Prostate gland (tissue), 2 donors: ENCODE measurements around the gene CLDN22.

Experiments used
- POLR2A ChIP-seq: fragments of 450-650 bp; IDR thresholded peaks from one replicate; pipeline ENCODE4 v1.6.1; 2016; ENCODE audit warnings: antibody characterized with exemption, mild to moderate bottlenecking
- POLR2AphosphoS5 ChIP-seq: sonication (generic); formaldehyde crosslinking; IDR thresholded peaks from one replicate; pipeline ENCODE4 v1.6.1; 2017; ENCODE audit warnings: antibody characterized with exemption
- TF ChIP-seq, protein P1 (sequence below), 4 experiments: fragments of 200-600 bp in 2 of 4; fragments of 450-650 bp in 2 of 4; sonication (generic) in 2 of 4; IDR thresholded peaks; 1 replicate in 3 of 4; 2 replicates in 1 of 4; pipeline ENCODE4 v1.5.1; 2016 to 2019; ENCODE audit warnings: antibody characterized with exemption in 4 of 4, mild to moderate bottlenecking in 2 of 4, moderate library complexity in 2 of 4

DNA sequence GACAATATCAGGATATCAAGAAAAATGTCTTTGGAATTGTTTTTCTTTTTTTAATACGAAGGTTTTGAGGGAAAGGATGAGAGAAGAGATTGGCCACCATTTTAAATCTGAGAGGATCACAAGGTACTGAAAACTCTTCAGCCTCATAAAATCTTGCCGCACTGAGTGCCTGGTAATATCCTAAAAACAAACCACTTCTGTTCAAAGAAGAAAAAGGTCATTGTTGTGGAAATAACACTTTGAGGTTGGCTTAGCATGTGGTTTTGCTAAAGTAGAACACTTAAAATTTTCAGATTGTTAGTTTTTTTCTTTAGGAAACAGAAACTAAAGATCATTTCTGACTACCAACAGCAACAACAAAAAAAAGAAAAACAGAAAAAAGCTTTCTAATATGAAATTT lies 1.0 kb upstream of the CLDN22 start:
- TF ChIP-seq, protein P1, sequence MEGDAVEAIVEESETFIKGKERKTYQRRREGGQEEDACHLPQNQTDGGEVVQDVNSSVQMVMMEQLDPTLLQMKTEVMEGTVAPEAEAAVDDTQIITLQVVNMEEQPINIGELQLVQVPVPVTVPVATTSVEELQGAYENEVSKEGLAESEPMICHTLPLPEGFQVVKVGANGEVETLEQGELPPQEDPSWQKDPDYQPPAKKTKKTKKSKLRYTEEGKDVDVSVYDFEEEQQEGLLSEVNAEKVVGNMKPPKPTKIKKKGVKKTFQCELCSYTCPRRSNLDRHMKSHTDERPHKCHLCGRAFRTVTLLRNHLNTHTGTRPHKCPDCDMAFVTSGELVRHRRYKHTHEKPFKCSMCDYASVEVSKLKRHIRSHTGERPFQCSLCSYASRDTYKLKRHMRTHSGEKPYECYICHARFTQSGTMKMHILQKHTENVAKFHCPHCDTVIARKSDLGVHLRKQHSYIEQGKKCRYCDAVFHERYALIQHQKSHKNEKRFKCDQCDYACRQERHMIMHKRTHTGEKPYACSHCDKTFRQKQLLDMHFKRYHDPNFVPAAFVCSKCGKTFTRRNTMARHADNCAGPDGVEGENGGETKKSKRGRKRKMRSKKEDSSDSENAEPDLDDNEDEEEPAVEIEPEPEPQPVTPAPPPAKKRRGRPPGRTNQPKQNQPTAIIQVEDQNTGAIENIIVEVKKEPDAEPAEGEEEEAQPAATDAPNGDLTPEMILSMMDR (IDR thresholded peaks at IDR 0.05) = no peak
- TF ChIP-seq POLR2A (no peak), POLR2AphosphoS5 (no peak)
